MM.1S (cell line): ENCODE data around the gene SMARCAD1.

Source experiments
- DNase-seq: peaks from one replicate; pipeline ENCODE4 v3.0.0-alpha.2; 2015
- H2AFZ ChIP-seq: fragments of 300-600 bp; sonication (generic); 2 replicates; pipeline ENCODE4 v1.6.0; 2016; ENCODE audit warnings: antibody characterized with exemption, low read length
- H3F3A ChIP-seq: fragments of 300-600 bp; sonication (generic); 2 replicates; pipeline ENCODE4 v1.6.1; 2016; ENCODE audit warnings: mild to moderate bottlenecking, antibody characterized with exemption, low read length, moderate library complexity, mixed read lengths; ENCODE audit not compliant: insufficient read depth
- H3K27ac ChIP-seq: fragments of 300-600 bp; sonication (generic); 2 replicates; pipeline ENCODE4 v1.5.1; 2016; ENCODE audit warnings: mild to moderate bottlenecking, low read length
- H3K27me3 ChIP-seq: fragments of 300-600 bp; sonication (generic); replicated peaks from 2 replicates; pipeline ENCODE4 v1.6.0; 2016; ENCODE audit warnings: low read length; ENCODE audit not compliant: insufficient read depth
- H3K36me3 ChIP-seq: fragments of 300-600 bp; sonication (generic); replicated peaks from 2 replicates; pipeline ENCODE4 v1.6.1; 2016; ENCODE audit warnings: mild to moderate bottlenecking, low read length, mixed read lengths; ENCODE audit not compliant: insufficient read depth
- H3K4me1 ChIP-seq: fragments of 300-600 bp; sonication (generic); 2 replicates; pipeline ENCODE4 v1.6.1; 2016; ENCODE audit warnings: low read length, mixed read lengths
- H3K4me2 ChIP-seq: fragments of 300-600 bp; sonication (generic); 2 replicates; pipeline ENCODE4 v1.6.0; 2016; ENCODE audit warnings: low read depth, low read length
- H3K4me3 ChIP-seq: fragments of 300-600 bp; sonication (generic); 2 replicates; pipeline ENCODE4 v1.5.1; 2016; ENCODE audit warnings: low read length, mixed read lengths
- H3K79me2 ChIP-seq: fragments of 300-600 bp; sonication (generic); 2 replicates; pipeline ENCODE4 v1.6.1; 2016; ENCODE audit warnings: mixed run types, low read length, mixed read lengths
- H3K9ac ChIP-seq: fragments of 300-600 bp; sonication (generic); 2 replicates; pipeline ENCODE4 v1.6.1; 2016; ENCODE audit warnings: low read length, mixed read lengths
- H3K9me2 ChIP-seq: fragments of 300-600 bp; sonication (generic); replicated peaks from 2 replicates; pipeline ENCODE4 v1.6.1; 2016; ENCODE audit warnings: mild to moderate bottlenecking, low read length, mixed read lengths; ENCODE audit not compliant: insufficient read depth
- H3K9me3 ChIP-seq: fragments of 300-600 bp; sonication (generic); replicated peaks from 2 replicates; pipeline ENCODE4 v1.6.1; 2016; ENCODE audit warnings: mild to moderate bottlenecking, low read length, mixed read lengths; ENCODE audit not compliant: insufficient read depth
- H4K20me1 ChIP-seq: fragments of 300-600 bp; sonication (generic); 2 replicates; pipeline ENCODE4 v1.6.1; 2016; ENCODE audit warnings: mild to moderate bottlenecking, low read length, moderate library complexity, mixed read lengths; ENCODE audit not compliant: insufficient read depth
- CTCF ChIP-seq: fragments of 300-600 bp; sonication (generic); IDR thresholded peaks from 2 replicates; pipeline ENCODE4 v1.5.1; 2016; ENCODE audit warnings: antibody characterized with exemption, low read length, mixed read lengths
- EZH2 ChIP-seq: fragments of 300-600 bp; sonication (generic); optimal IDR thresholded peaks from 2 replicates; pipeline ENCODE3; 2017; ENCODE audit warnings: low read depth, mild to moderate bottlenecking, antibody characterized with exemption, low read length, mixed read lengths
- EZH2phosphoT487 ChIP-seq: fragments of 300-600 bp; sonication (generic); IDR thresholded peaks from 2 replicates; pipeline ENCODE4 v1.6.1; 2018; ENCODE audit warnings: antibody characterized with exemption, low read length

SMARCAD1 gene

DNA sequence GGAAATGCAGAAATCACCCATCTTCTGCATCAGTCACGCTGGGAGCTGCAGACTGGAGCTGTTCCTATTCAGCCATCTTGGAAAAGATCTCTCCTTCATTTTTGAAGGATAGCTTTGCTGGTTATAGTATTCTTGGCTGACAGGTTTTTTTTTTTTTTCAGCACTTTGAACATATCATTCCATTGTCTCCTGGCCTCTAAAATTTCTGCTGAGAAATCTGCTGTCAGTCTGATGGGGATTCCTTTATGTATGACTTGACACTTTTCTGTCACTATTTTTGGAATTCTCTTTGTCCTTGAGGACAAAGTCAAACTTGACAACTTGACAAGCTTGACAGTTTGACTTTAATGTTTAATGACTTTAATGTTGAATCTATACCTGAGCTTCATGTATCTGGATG is 118.2 kb downstream of the SMARCAD1 start:
- Histone ChIP-seq H3K4me2 (no peak overlapping the region), H3K79me2 (no peaks in the 10 kb centered on the region), H3K9me2 (no peaks in the 10 kb centered on the region), H3K9me3 (no peaks in the 10 kb centered on the region), H3F3A (no peaks in the 10 kb centered on the region), H3K27ac (no peak overlapping the region), H3K27me3 (no peaks in the 10 kb centered on the region), H3K9ac (no peak overlapping the region), H3K4me3 (no peak overlapping the region), H4K20me1 (no peaks in the 10 kb centered on the region), H2AFZ (no peak overlapping the region), H3K36me3 (no peaks in the 10 kb centered on the region), H3K4me1 (no peaks in the 10 kb centered on the region)
- TF ChIP-seq CTCF: no peak
- no peak for TF ChIP-seq EZH2
- TF ChIP-seq EZH2phosphoT487: no peak
- no peak for DNase-seq

GRCh38 chr4:94329933-94330332 is 122.3 kb downstream of the SMARCAD1 start:
- H3K27ac ChIP-seq: no peak overlapping the region
- no peaks in the 10 kb centered on the region for H3K9me2 ChIP-seq
- no peaks in the 10 kb centered on the region for H3K36me3 ChIP-seq
- no peaks in the 10 kb centered on the region for H4K20me1 ChIP-seq
- no peak overlapping the region for H3K4me3 ChIP-seq
- no peaks in the 10 kb centered on the region for H3K9me3 ChIP-seq
- no peak overlapping the region for H3K9ac ChIP-seq
- no peak for TF ChIP-seq EZH2phosphoT487
- no peak for TF ChIP-seq EZH2
- TF ChIP-seq CTCF: no peak
- no peaks in the 10 kb centered on the region for H3F3A ChIP-seq
- no peaks in the 10 kb centered on the region for H3K27me3 ChIP-seq
- H3K4me1 ChIP-seq: no peaks in the 10 kb centered on the region
- no peak overlapping the region for H3K4me2 ChIP-seq
- DNase-seq: no peak
- H2AFZ ChIP-seq: no peak overlapping the region
- H3K79me2 ChIP-seq: no peaks in the 10 kb centered on the region

DNA sequence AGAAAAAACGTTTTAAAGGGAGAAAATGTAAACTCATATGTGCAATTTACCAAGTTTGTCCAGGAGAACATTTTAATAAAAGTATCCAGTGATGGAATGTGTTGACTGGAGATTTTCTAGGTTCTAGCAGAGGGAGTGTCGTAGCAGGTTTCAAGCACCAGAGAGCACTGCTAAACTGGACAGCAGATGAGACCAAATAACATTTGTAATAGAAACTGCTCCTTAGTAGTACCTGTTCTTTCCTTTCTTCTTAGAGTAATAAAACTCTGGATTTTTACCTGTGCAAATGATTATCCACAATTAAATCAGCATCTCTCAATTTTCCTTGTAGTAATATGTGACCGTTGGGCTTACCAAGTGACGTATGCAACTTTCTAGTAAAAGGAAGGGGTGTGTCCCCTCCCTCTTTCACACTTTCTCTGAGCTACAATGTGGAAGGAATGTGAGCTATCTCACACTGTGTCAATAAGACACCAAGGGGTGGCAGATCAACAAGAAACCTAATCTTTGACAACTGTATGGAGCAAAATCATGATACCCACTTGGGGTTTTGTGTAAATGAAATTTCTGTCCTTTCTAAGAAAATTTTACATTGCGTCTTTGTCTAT is 125.4 kb downstream of the SMARCAD1 start:
- H3K9ac ChIP-seq: no peak overlapping the region
- no peak overlapping the region for H3K4me3 ChIP-seq
- H4K20me1 ChIP-seq: no peaks in the 10 kb centered on the region
- H3F3A ChIP-seq: no peaks in the 10 kb centered on the region
- H2AFZ ChIP-seq: no peak overlapping the region
- no peak for TF ChIP-seq EZH2phosphoT487
- no peak for TF ChIP-seq EZH2
- no peak for TF ChIP-seq CTCF
- H3K27ac ChIP-seq: no peak overlapping the region
- H3K27me3 ChIP-seq: no peaks in the 10 kb centered on the region
- no peaks in the 10 kb centered on the region for H3K4me1 ChIP-seq
- H3K9me2 ChIP-seq: no peaks in the 10 kb centered on the region
- H3K4me2 ChIP-seq: no peak overlapping the region
- no peaks in the 10 kb centered on the region for H3K79me2 ChIP-seq
- DNase-seq: no peak
- no peaks in the 10 kb centered on the region for H3K36me3 ChIP-seq
- no peaks in the 10 kb centered on the region for H3K9me3 ChIP-seq
